NAMALWA (cell line): ENCODE results near the gene ASRGL1.
"Not testable (repeated sequence)": the region's sequence is repeated elsewhere in the genome, so short reads cannot be mapped to it uniquely, and the experiment has no call there.

Experiments used
- DNase-seq: peaks from one replicate; pipeline ENCODE4 v3.0.0-alpha.2; 2015; ENCODE audit warnings: low spot score

The ASRGL1 gene

DNA sequence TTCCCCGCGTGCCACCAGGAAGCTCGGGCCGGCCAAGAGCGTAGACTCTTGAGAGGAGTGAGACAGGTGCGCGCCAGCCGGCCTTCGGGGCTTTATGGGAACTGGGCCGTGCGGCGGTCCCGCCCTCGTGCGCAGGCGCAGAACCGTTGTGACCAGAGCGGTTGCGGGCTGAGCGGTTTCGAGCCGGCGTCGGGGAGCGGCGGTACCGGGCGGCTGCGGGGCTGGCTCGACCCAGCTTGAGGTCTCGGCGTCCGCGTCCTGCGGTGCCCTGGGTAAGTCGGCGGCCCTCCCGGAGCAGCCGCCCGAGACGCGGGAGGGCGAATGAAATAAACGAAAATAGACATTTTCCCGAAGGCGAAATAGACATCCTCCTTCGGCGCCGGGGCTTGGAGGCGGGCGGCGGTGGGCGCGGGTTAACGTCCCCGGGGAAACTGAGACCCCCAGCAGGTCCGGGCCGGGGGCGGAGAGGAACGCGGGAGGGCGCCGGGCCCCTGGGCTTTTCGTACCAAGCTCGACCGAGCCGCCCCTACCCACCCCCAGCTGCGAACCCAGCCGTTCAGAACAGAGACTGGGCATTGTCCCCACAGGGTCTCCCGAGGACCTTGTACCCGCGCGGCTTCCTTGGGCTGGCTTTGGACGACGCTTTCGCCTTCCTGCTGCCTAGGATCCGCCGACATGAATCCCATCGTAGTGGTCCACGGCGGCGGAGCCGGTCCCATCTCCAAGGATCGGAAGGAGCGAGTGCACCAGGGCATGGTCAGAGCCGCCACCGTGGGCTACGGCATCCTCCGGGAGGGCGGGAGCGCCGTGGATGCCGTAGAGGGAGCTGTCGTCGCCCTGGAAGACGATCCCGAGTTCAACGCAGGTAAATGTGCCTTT, at the start of gene ASRGL1:
Gene ASRGL1 (plus strand): TSS at position 146 of the 879 bp plus-strand sequence. CDS start 530 bp downstream, at position 676.
- peak; percentile 60 for DNase-seq

DNA sequence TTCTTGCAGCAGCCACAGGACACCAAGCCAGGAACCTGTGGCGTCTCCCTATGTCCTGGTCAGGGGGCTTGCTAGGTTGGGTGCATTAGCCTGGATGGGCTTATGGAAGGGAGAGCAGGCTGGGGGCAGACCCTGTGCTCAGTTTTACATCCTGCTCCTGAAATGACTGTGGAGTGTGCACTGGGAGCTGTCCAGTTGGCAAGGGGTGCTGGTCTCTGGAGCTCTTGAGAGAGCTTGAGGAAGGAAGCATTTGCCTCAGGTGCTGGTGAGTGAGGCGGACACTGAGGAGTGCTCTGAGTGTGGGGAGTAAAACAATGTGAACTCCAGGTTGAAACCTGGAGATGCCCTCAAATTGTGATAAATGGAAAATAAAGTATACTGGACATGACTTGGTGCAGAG, 41.7 kb upstream of the ASRGL1 start:
- no peak for DNase-seq

- no peak for DNase-seq
Observed at GRCh38 chr11:62298975-62299374, 38.3 kb upstream of the ASRGL1 start, which contains the start of gene SCGB1D4. SCGB1D4 (minus strand) TSS chr11:62299075; CDS start chr11:62299010, 65 bp downstream.

GRCh38 chr11:62306227-62306626, 31.0 kb upstream of the ASRGL1 start:
- no peak for DNase-seq

DNA sequence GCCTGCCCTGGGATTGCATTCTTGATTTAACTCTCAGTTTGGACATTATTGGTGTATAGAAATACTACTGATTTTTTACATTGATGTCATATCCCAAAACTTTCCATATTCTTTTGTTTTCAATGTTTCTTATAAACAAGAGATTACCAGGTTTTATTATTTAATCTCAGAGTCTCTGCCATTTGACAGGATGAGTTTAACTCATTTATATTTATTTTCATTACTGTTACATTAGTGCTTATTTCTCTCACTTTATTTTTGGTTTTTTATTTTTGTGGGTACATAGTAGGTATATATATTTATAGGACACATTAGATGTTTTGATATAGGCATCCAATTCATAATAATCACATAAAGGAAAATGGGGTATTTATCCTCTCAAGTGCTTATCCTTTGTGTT, 29.3 kb upstream of the ASRGL1 start:
- no peak for DNase-seq

- no peak for DNase-seq
Observed at GRCh38 chr11:62309991-62310390, 27.3 kb upstream of the ASRGL1 start.

GRCh38 chr11:62315431-62315830, 21.8 kb upstream of the ASRGL1 start:
- DNase-seq = no peak

- DNase-seq = no peak
Observed at GRCh38 chr11:62322524-62322923, 14.7 kb upstream of the ASRGL1 start.

- DNase-seq = peak; percentile 77
Observed at GRCh38 chr11:62324731-62325556, 12.3 kb upstream of the ASRGL1 start.

DNA sequence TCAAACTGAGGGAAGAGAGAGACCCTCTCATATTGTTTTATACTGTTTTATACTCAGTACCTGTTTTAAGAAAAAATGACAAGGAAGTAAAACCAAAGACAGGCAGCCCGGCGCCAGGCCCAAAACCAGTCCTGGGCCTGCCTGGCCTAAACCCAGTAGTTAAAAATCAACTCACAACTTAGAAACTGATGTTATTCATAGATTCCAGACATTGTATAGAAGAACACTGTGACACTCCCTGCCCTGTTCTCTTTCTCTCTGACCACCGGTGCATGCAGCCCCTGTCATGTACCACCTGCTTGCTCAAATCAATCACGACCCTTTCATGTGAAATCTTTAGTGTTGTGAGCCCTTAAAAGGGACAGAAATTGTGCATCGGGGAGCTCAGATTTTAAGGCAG, 11.5 kb upstream of the ASRGL1 start:
- not testable (repeated sequence) for DNase-seq

GRCh38 chr11:62326719-62327118, 10.5 kb upstream of the ASRGL1 start:
- DNase-seq = not testable (repeated sequence)

- not testable (repeated sequence) for DNase-seq
Observed at GRCh38 chr11:62327541-62327940, 9.7 kb upstream of the ASRGL1 start.

DNA sequence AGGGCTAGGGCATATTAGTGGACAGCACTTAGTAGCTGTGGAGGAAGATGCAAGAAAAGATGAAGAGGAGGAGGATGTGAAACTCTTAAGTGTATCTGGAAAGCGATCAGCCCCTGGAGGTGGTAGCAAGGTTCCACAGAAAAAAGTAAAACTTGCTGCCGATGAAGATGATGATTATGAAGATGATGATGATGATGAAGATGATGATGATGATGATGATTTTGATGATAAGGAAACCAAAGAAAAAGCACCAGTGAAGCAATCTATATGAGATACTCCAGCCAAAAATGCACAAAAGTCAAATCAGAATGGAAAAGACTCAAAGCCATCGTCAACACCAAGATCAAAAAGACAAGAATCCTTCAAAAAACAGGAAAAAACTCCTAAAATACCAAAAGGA, 6.0 kb upstream of the ASRGL1 start:
- DNase-seq = not testable (repeated sequence)

- no peak for DNase-seq
Observed at GRCh38 chr11:62333768-62334167, 3.5 kb upstream of the ASRGL1 start.

- not testable (repeated sequence) for DNase-seq
Observed at GRCh38 chr11:62336949-62337302, 322 bp upstream of the ASRGL1 start.

GRCh38 chr11:62338218-62338617, 970 bp downstream of the ASRGL1 start:
- DNase-seq = no peak

DNA sequence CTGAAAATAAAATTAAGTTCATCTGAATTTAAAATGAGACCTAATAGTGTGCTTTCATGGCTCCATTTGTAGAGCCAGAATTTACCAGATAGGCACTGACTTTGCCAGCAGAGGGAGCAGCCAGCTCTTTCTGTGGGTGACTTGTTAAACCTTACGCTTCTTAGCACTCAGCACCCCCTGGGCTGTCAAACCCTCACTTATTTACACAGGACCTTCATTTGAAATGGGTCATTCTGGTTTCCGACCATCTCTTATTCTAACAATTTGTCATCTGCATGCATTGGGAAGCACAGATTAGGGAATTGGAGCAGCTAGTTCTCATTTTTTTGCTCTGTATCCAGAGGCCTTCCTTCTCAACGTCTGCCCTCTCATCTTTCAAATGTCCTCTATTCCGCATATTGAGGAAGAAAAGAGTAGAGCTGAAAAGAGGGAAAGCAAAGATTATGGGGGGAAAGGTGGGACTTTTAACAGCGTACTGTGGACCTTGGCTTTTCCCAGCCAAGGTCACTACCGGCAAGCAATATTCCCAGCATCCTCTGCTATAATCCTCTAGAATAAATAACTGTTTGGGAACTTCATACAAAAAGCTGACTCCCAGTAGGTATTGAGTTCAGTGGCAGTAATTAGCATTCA, 3.1 kb downstream of the ASRGL1 start:
- peak; percentile 80 for DNase-seq

DNA sequence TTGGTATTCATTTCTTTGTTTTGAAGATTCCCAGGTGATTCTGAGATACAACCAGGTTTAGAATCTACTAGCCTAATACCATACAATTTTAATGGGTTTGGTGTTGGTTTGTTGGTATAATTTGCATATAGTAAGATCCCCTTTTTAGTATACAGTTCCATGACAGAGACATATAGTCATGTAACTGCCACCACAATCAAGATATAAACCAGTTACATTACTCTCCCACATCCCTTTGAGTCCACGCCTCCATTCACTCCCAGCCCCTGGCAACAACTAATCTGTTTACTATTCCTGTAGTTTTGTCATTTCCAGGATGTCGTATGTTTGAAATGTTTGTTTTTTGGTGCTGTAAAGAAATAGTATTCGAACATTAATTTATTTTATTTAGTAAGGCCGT, 4.3 kb downstream of the ASRGL1 start:
- no peak for DNase-seq

GRCh38 chr11:62343646-62344190, 6.5 kb downstream of the ASRGL1 start:
- not testable (repeated sequence) for DNase-seq

- DNase-seq = no peak
Observed at GRCh38 chr11:62344210-62344609, 7.0 kb downstream of the ASRGL1 start.

DNA sequence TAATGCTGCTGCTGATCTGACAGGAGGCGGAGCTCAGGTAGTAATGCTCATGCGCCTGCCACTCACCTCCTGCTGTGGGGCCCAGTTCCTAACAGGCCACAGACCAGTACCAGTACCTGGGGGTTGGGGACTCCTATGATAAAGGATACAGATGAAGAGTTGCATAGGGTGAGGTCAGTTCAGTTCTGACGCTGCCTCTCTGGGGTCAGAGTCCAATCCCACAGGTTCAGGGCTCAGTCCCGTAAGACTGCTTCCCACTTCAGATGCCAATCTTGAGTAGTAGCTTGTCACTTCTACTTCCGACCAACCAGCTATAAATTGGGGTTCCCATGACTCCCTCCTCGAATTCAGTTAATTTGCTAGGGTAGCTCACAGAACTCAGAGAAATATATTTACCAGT, 8.6 kb downstream of the ASRGL1 start:
- DNase-seq = no peak
